GM06990 (cell line): ENCODE results near the gene CXCL17.

Experiments
- DNase-seq: peaks from one replicate; pipeline ENCODE4 v3.0.0-alpha.2; 2011; ENCODE audit not compliant: insufficient read length; ENCODE audit errors: extremely low read depth
- H3K27me3 ChIP-seq: replicated peaks from 2 replicates; pipeline ENCODE4 v1.6.0; 2011; ENCODE audit warnings: low read length; ENCODE audit not compliant: control insufficient read depth, insufficient read depth
- H3K36me3 ChIP-seq: 2 replicates; pipeline ENCODE4 v1.5.1; 2011; ENCODE audit warnings: low read length; ENCODE audit not compliant: control insufficient read depth, insufficient read depth
- H3K4me3 ChIP-seq: replicated peaks from 2 replicates; pipeline ENCODE4 v1.5.1; 2011; ENCODE audit warnings: low read depth, mild to moderate bottlenecking, control low read depth, low read length
- TF ChIP-seq, protein P1 (sequence below): IDR thresholded peaks from 2 replicates; pipeline ENCODE4 v1.5.1; 2011; ENCODE audit warnings: low read length, control low read depth, mild to moderate bottlenecking, inconsistent platforms; ENCODE audit not compliant: insufficient read depth, poor library complexity, severe bottlenecking

The CXCL17 gene

DNA sequence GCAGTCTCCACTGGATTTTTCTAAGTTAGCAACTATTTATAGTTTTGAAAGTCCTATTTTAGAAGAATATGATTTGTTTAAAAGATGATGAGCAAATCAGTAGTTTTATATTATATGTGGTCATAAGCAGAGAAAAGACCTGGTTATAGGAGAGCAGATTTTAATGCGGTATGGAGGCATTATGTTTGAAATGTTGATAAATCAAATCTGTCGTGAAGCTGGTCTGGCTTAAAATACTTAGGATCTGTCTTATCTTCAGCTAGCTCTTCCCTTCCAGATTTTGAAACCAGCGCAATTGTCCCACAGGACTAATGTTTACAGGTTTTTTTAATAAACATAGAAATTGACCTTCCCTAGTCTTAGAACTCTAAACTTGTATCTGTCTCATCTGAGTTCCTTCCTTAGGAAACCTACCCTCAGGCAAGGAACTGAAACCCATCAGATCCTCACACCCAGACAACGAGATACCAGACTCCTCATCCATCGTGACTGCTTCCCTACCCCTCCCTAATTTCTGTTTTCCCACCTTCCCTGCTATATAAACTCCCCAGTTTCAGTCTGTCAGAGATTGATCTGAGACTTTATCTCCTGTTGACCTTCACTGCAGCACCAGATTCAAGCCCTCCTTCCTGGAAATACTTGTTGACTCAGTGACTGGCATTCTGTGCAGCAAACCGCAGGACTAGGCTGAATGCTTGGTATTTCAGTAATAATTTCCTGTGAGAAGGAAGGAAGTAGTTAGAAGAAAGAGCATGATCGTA is 37.8 kb upstream of the CXCL17 start:
- no peaks in the 10 kb centered on the region for H3K36me3 ChIP-seq
- H3K27me3 ChIP-seq, result no peaks in the 10 kb centered on the region; the same call in 1 of the 2 replicates
- H3K4me3 ChIP-seq, result no peak overlapping the region
- no peak for DNase-seq
- TF ChIP-seq, protein P1, sequence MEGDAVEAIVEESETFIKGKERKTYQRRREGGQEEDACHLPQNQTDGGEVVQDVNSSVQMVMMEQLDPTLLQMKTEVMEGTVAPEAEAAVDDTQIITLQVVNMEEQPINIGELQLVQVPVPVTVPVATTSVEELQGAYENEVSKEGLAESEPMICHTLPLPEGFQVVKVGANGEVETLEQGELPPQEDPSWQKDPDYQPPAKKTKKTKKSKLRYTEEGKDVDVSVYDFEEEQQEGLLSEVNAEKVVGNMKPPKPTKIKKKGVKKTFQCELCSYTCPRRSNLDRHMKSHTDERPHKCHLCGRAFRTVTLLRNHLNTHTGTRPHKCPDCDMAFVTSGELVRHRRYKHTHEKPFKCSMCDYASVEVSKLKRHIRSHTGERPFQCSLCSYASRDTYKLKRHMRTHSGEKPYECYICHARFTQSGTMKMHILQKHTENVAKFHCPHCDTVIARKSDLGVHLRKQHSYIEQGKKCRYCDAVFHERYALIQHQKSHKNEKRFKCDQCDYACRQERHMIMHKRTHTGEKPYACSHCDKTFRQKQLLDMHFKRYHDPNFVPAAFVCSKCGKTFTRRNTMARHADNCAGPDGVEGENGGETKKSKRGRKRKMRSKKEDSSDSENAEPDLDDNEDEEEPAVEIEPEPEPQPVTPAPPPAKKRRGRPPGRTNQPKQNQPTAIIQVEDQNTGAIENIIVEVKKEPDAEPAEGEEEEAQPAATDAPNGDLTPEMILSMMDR, result no peak

DNA sequence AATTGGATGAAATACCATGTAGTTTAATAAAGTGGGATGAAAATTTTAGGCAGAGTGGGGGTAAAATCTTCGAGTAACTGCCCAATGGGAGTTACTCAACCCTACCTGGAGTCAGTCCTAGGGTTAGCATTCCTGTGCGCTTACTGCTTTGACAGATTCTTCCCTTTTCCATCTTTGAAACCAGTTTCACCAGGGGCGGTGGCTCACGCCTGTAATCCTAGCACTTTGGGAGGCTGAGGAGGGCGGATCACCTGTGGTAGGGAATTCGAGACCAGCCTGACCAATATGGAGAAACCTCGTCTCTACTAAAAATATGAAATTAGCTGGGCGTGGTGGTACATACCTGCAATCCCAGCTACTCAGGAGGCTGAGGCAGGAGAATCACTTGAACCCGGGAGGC is 37.0 kb upstream of the CXCL17 start:
- Histone ChIP-seq H3K27me3 (no peaks in the 10 kb centered on the region; the same call in 1 of the 2 replicates), H3K4me3 (no peak overlapping the region), H3K36me3 (no peaks in the 10 kb centered on the region)
- DNase-seq, result no peak
- TF ChIP-seq, protein P1, result no peak

DNA sequence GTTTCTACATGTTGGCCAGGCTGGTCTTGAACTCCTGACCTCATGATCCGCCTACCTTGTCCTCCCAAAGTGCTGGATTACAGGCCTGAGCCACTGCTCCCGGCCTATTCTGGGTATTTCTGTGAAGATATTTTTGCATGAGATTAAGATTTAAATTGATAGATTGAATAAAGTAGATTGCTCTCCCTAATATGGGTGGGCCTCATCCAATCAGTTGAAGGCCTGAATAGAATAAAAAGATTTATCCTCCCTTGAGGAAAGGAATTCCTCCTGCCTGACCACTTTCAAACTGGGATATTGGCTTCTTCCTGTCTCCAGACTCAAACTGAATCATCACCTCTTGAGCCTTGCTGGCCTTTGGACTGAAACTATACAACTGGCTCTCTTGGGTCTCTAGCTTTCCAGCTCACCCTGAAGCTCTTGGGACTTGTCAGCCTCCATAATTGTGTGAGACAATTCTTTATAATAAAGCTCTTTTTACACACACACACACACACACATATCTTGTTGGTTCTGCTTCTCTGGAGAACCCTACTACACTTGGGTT is 36.1 kb upstream of the CXCL17 start:
- TF ChIP-seq, protein P1, result no peak
- no peak for DNase-seq

DNA sequence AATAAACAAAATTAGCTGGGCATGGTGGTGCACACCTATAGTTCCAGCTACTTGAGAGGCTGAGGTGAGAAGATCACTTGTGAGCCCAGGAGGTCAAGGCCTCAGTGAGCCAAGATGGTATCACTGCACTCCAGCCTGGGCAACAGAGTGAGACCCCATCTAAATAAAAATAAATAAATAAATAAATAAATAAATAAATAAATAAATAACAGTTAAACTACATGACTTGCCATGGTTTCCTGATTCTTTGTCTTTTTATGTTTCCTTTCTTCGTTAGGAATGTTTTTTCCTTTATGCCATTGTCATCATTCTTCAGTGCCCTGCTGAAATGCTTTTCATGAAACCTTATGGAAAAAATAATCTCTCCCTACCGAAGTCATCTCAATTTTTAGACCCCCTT is 35.2 kb upstream of the CXCL17 start:
- DNase-seq, result no peak
- H3K27me3 ChIP-seq, result no peaks in the 10 kb centered on the region; the same call in 1 of the 2 replicates

More for the DNA sequence above, 36.1 kb upstream of the CXCL17 start:
- Histone ChIP-seq H3K27me3 (no peaks in the 10 kb centered on the region; the same call in 1 of the 2 replicates), H3K4me3 (no peak overlapping the region), H3K36me3 (no peaks in the 10 kb centered on the region)

DNA sequence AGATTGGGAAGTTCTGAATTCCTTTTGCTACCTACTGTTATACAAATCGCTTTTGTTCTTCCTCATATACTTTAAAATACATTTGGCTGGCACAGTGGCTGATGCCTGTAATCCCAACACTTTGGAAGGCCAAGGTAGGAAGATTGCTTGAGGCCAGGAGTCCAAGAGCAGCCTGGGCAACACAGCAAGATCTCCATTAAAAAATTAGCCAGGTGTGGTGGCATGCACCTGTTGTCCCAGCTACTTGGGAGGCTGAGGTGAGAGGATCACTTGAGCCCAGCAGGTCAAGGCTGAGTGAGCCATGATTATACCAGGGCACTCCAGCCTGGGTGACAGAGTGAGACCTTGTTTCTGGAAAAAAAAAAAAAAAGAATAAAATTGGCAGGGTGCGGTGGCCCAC is 34.4 kb upstream of the CXCL17 start:
- H3K4me3 ChIP-seq, result no peak overlapping the region
- TF ChIP-seq, protein P1, result no peak
- no peaks in the 10 kb centered on the region for H3K36me3 ChIP-seq
- H3K27me3 ChIP-seq, result no peaks in the 10 kb centered on the region; the same call in 1 of the 2 replicates
- no peak for DNase-seq

More for the DNA sequence above, 35.2 kb upstream of the CXCL17 start:
- TF ChIP-seq, protein P1, result no peak
- H3K36me3 ChIP-seq, result no peaks in the 10 kb centered on the region
- H3K4me3 ChIP-seq, result no peak overlapping the region

DNA sequence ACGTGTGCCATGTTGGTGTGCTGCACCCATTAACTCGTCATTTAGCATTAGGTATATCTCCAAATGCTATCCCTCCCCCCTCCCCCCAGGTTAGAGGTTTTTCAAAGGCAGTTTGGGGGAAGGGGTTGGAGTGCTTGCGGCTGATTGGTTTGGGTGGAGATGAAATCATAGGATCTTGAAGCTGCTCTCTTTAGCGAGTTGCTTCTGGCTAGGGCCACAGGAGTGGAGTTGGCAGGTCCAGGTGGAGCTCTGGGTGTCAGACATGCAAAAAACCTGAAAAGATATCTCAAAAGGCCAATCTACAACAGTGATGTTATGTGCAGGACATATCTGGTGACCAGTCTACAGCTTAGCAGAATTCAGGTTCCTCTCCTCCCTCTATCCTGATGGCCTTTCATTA is 32.6 kb upstream of the CXCL17 start:
- TF ChIP-seq, protein P1, result no peak
- no peaks in the 10 kb centered on the region for H3K27me3 ChIP-seq
- H3K36me3 ChIP-seq, result no peaks in the 10 kb centered on the region
- no peak for DNase-seq
- H3K4me3 ChIP-seq, result no peak overlapping the region
